GM23248 (cell line): ENCODE measurements around the gene PPP5C.

Source experiments
- EZH2 ChIP-seq: fragments of 200-600 bp; sonication (generic); IDR thresholded peaks from 2 replicates; pipeline ENCODE4 v1.6.1; 2018; ENCODE audit warnings: antibody characterized with exemption, mild to moderate bottlenecking; ENCODE audit not compliant: insufficient read depth, poor library complexity, severe bottlenecking
- EZH2phosphoT487 ChIP-seq: fragments of 200-600 bp; sonication (generic); IDR thresholded peaks from 2 replicates; pipeline ENCODE4 v1.6.1; 2018; ENCODE audit warnings: antibody characterized with exemption, moderate library complexity, mild to moderate bottlenecking, low read depth; ENCODE audit not compliant: insufficient read depth

GRCh38 chr19:46320559-46320958 lies 26.3 kb upstream of the PPP5C start:
- no peak for TF ChIP-seq EZH2
- TF ChIP-seq EZH2phosphoT487, result no peak
